ENCODE measurements around the gene OSBP2. TPM values are rescaled to one million over a fixed set of nuclear protein-coding genes. Genes with fewer than 3 reads are reported as not detected.

Gene OSBP2
- total and polyA plus RNA-seq, 10 of the 15 experiments (the other 5 are each of a cell fraction or from before 2014, with no cell fraction given), result 0.11 to 7.7 (median 3.6) TPM

DNA sequence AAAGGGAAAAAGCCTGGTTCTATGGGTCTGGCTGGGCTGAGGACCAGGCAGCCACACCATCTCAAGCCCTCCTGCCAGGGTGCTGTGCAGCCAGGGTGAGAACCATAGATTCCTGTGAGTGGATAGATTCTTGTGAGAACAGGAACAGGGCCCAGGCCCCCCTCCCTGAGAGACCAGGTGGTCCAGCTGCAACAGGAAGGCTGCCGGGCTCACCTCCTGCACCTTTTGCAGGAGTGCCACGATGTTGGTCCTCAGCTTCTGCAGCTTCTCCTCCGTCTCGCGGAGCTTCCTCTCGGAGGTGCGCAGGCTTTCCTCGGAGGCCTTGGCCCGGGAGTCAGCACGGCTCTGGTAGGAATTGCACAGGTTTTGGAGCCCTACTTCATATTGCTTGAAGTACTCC lies 233.1 kb downstream of the OSBP2 start:
- Histone ChIP-seq H2AFZ (ENCODE audit: control insufficient read depth, low read depth, low read length) (no peak overlapping the region), H3K27me3 (replicated peaks in 1 of 2; ENCODE audit: control insufficient read depth in 2 of 2, insufficient read depth in 2 of 2, low read length in 1 of 2) (no peaks in the 10 kb centered on the region), H3K27ac (ENCODE audit: control insufficient read depth, insufficient read depth) (no peak overlapping the region), H3K9me3 (replicated peaks; ENCODE audit: control insufficient read depth, insufficient read depth, low read length) (no peaks in the 10 kb centered on the region), H3K36me3 (ENCODE audit: control insufficient read depth in 2 of 2, insufficient read depth in 2 of 2, low read length in 1 of 2) (peaks cover 6 to 19% of the 10 kb centered on the region in 2 experiments; a peak in 3 of 4 replicates), H3K4me1 (ENCODE audit: control insufficient read depth, insufficient read depth, low read length) (no peaks in the 10 kb centered on the region), H3K4me3 (no peak overlapping the region), H3K4me2 (ENCODE audit: control insufficient read depth, insufficient read depth) (no peak overlapping the region), H4K20me1 (ENCODE audit: control insufficient read depth, insufficient read depth) (no peaks in the 10 kb centered on the region), H3K9ac (ENCODE audit: control insufficient read depth, insufficient read depth, low read length) (no peak overlapping the region), H3K79me2 (ENCODE audit: control insufficient read depth, insufficient read depth, low read length) (no peaks in the 10 kb centered on the region)
- in situ Hi-C loops (cut with MboI), result no loop called here
- FAIRE-seq, result no peak
- POLR2A ChIA-PET, result no interaction called here
- CTCF ChIA-PET, result no interaction called here
- WGBS (ENCODE audit: insufficient coverage, insufficient replicate concordance, low lambda C conversion rate, missing lambda C conversion rate), result 91% methylated on average over 10 of the region's 10 CpGs
- TF ChIP-seq FOS (IDR thresholded peaks at IDR 0.05; ENCODE audit: borderline replicate concordance, extremely low read depth, insufficient read length) (no peak), BACH1 (IDR thresholded peaks at IDR 0.05; ENCODE audit: borderline replicate concordance) (no peak)
- intact Hi-C loops (cut with micrococcal nuclease; ENCODE audit: unreplicated experiment), result no loop called here
- RAD21 ChIA-PET (ENCODE audit: unreplicated experiment), result no interaction called here
- SMC1A ChIA-PET (ENCODE audit: uncharacterized antibody, unreplicated experiment), result no interaction called here
- no peak for DNase-seq (ENCODE audit: low read depth, low spot score)
- BruUV-seq (replicated peaks), result no TSS peak
- ATAC-seq, result no peak

- intact Hi-C loops (cut with micrococcal nuclease; ENCODE audit: unreplicated experiment), result no loop called here
- 97% methylated on average over 6 of the region's 6 CpGs for WGBS (ENCODE audit: insufficient coverage, insufficient replicate concordance, low lambda C conversion rate, missing lambda C conversion rate)
- FAIRE-seq, result no peak
- ATAC-seq, result no peak
- no peak overlapping the region for H3K4me2 ChIP-seq (ENCODE audit: control insufficient read depth, insufficient read depth)
- no peaks in the 10 kb centered on the region for H3K9me3 ChIP-seq (replicated peaks; ENCODE audit: control insufficient read depth, insufficient read depth, low read length)
- no peak overlapping the region for H3K9ac ChIP-seq (ENCODE audit: control insufficient read depth, insufficient read depth, low read length)
- no peaks in the 10 kb centered on the region for H3K4me1 ChIP-seq (ENCODE audit: control insufficient read depth, insufficient read depth, low read length)
- peaks cover 10 to 20% of the 10 kb centered on the region in 2 experiments; a peak in 3 of 4 replicates for H3K36me3 ChIP-seq (ENCODE audit: control insufficient read depth in 2 of 2, insufficient read depth in 2 of 2, low read length in 1 of 2)
- H3K4me3 ChIP-seq, result no peak overlapping the region
- SMC1A ChIA-PET (ENCODE audit: uncharacterized antibody, unreplicated experiment), result no interaction called here
- H4K20me1 ChIP-seq (ENCODE audit: control insufficient read depth, insufficient read depth), result no peaks in the 10 kb centered on the region
- no peak overlapping the region for H3K27ac ChIP-seq (ENCODE audit: control insufficient read depth, insufficient read depth)
- CTCF ChIA-PET, result no interaction called here
- POLR2A ChIA-PET, result no interaction called here
- BruUV-seq (replicated peaks), result no TSS peak
- H3K79me2 ChIP-seq (ENCODE audit: control insufficient read depth, insufficient read depth, low read length), result no peaks in the 10 kb centered on the region
- H3K27me3 ChIP-seq (replicated peaks in 1 of 2; ENCODE audit: control insufficient read depth in 2 of 2, insufficient read depth in 2 of 2, low read length in 1 of 2), result no peaks in the 10 kb centered on the region
- RAD21 ChIA-PET (ENCODE audit: unreplicated experiment), result no interaction called here
- no peak for DNase-seq (ENCODE audit: low read depth, low spot score)
- H2AFZ ChIP-seq (ENCODE audit: control insufficient read depth, low read depth, low read length), result no peak overlapping the region
- in situ Hi-C loops (cut with MboI), result no loop called here
- TF ChIP-seq GABPA (IDR thresholded peaks at IDR 0.05; ENCODE audit: low read depth) (no peak), NFXL1 (IDR thresholded peaks at IDR 0.05; ENCODE audit: borderline replicate concordance) (no peak), ZNF592 (IDR thresholded peaks at IDR 0.05) (no peak), ZNF274 (IDR thresholded peaks at IDR 0.05; ENCODE audit: insufficient read depth, insufficient read length) (no peak), EED (IDR thresholded peaks at IDR 0.05; ENCODE audit: low read depth) (no peak), TCF12 (IDR thresholded peaks at IDR 0.05; ENCODE audit: low read depth, low read length) (no peak), BCL3 (IDR thresholded peaks at IDR 0.05; ENCODE audit: borderline replicate concordance, insufficient read depth, low read depth, low read length, poor library complexity, severe bottlenecking) (no peak), SPI1 (IDR thresholded peaks at IDR 0.05; ENCODE audit: borderline replicate concordance, insufficient read depth, low read depth, low read length) (no peak), RB1 (IDR thresholded peaks at IDR 0.05; ENCODE audit: borderline replicate concordance) (no peak), RELA (IDR thresholded peaks at IDR 0.05; ENCODE audit: borderline replicate concordance, partially characterized antibody) (no peak)
Measured at GRCh38 chr22:30928401-30928800, 233.7 kb downstream of the OSBP2 start.
